NCI-H187 treated with DMSO at 0.1 percent for 48 hours (cell line): ENCODE measurements around the gene HCAR3.

Source experiments
- DNase-seq: peaks from one replicate; lab custom pipeline; 2025; lab: John Stamatoyannopoulos, UW

Gene HCAR3

GRCh38 chr12:122669397-122670070 lies 47.1 kb downstream of the HCAR3 start:
- no peak for DNase-seq

- no peak for DNase-seq
Observed at GRCh38 chr12:122668268-122668667, 48.3 kb downstream of the HCAR3 start.

- DNase-seq: no peak
Observed at GRCh38 chr12:122665759-122666158, 50.9 kb downstream of the HCAR3 start.

- no peak for DNase-seq
Observed at GRCh38 chr12:122665349-122665748, 51.3 kb downstream of the HCAR3 start.
